Psoas muscle (tissue), 8 donors: ENCODE data around the gene BCL11B. TPM values are rescaled to one million over a fixed set of nuclear protein-coding genes. Genes with fewer than 3 reads are reported as not detected.

Experiments
- ATAC-seq, 4 donors: fragments of 200-7000 bp; cut with Tn5 transposase; one replicate each; pipeline ENCODE4 v1.9.1; 2020; ENCODE audit warnings: moderate library complexity in 3 of 4, mild to moderate bottlenecking in 2 of 4
- DNase-seq, 2 donors: peaks; one replicate each; pipeline ENCODE4 v3.0.0-alpha.2; 2020
- H3K27ac ChIP-seq: fragments of 200-600 bp; one replicate; pipeline ENCODE4 v1.8.0; 2022
- H3K27me3 ChIP-seq, 3 donors: fragments of 200-600 bp in 1 of 3; one replicate each; pipeline versions ENCODE4 v1.6.1 to v1.8.0; 2013 to 2022; ENCODE audit warnings: low read length in 2 of 3, mild to moderate bottlenecking in 2 of 3, moderate library complexity in 1 of 3; ENCODE audit not compliant: insufficient read depth in 3 of 3
- H3K36me3 ChIP-seq, 2 donors: fragments of 200-600 bp in 1 of 2; one replicate each; pipeline versions ENCODE4 v1.6.1 to v1.8.0; 2013 to 2022; ENCODE audit warnings: low read depth in 1 of 2, mild to moderate bottlenecking in 1 of 2, moderate library complexity in 1 of 2; ENCODE audit not compliant: insufficient read depth in 1 of 2
- H3K4me1 ChIP-seq: fragments of 200-600 bp; one replicate; pipeline ENCODE4 v1.8.0; 2022
- H3K4me3 ChIP-seq: fragments of 200-600 bp; one replicate; pipeline ENCODE4 v1.8.0; 2022; ENCODE audit warnings: mild to moderate bottlenecking
- H3K9me3 ChIP-seq: fragments of 200-600 bp; one replicate; pipeline ENCODE4 v1.8.0; 2022
- CTCF ChIP-seq: fragments of 200-600 bp; IDR thresholded peaks from one replicate; pipeline ENCODE4 v1.8.0; 2022; ENCODE audit warnings: antibody characterized with exemption
- WGBS, 3 donors: extraction: QIAGEN DNeasy Blood & Tissue Kit; methylation state at CpG; one replicate each; pipeline versions ENCODE4 v1.1.6 to v1.1.7; 2013; 5-methylcytosine and 5-hydroxymethylcytosine counted together
- intact Hi-C, 2 donors: fragments of 100-400 bp; cut with DNase I; formaldehyde crosslinking; loops; one replicate each; pipeline versions ENCODE4 v1.11.0 to v1.14.2; 2022
- long read RNA-seq, 2 donors: library from polyadenylated mRNA; unstranded; transcript quantifications; one replicate each; pipeline ENCODE4 v2.0.0, GENCODE V29; 2021
- polyA plus RNA-seq, 3 donors: library from polyadenylated mRNA; stranded (reverse); fragments of 200-250 nt; gene quantifications; one replicate each; pipeline ENCODE4 v1.2.3, GENCODE V29; 2013
- total RNA-seq, 4 donors: library from RNA; stranded (reverse); fragmentation: NEBNext Ultra II Directional in 2 of 4; extraction: Animal tissue kit (Norgen Biotek cat#: 25700) in 2 of 4; gene quantifications; one replicate each; pipeline versions ENCODE4 v1.2.1 to v1.2.4, GENCODE V29; 2021 to 2023
- donor health status: healthy with polysubstance abuse.
- donor health status: DM: no; HTN: no; CAD: no; lungs with moderate emphysema.
- donor health status: Bipolar disorder and iron deficiency.
- donor health status: healthy.
- donor health status: DM: yes; HTN: yes; CAD: no.
- donor health status: DM: no; HTN: no; CAD: no.
- donor health status: DM: no; HTN: no; CAD: no.
- donor health status: DM: yes; HTN: yes; CAD: no.

The BCL11B gene
- total RNA-seq (under 1 TPM in 3 of 4 donors, not detected in 1; 0.15 to 0.34 (median 0.17) TPM), polyA plus RNA-seq (under 1 TPM in 2 of 3 donors, not detected in 1; 0.01 to 0.03 TPM)
- long read RNA-seq, donor 1 = 0 reads
- long read RNA-seq, donor 2 = 0 reads

GRCh38 chr14:99271951-99272631 lies at the start of gene BCL11B:
BCL11B (minus strand) TSS chr14:99272197; CDS start chr14:99271218, 979 bp downstream.
- peak; percentile 17 to 59 (median 48) for ATAC-seq
- no peaks in the 10 kb centered on the region for H3K36me3 ChIP-seq
- peaks cover 13 to 94% (median 39%) of the 10 kb centered on the region in 3 donors for H3K27me3 ChIP-seq
- 0 to 1% (median 1%) methylated on average over 43 to 50 of the region's 50 CpGs for WGBS, 3 donors
- H3K4me3 ChIP-seq = peak within 1 kb of the TSS; percentile 58
- peak; percentile 35 to 66 for DNase-seq
- no peak within 1 kb of the TSS for H3K27ac ChIP-seq
- H3K9me3 ChIP-seq = no peaks in the 10 kb centered on the region
- intact Hi-C loops = no loop called here
- peak; percentile 18 for TF ChIP-seq CTCF
- peaks cover 12% of the 10 kb centered on the region for H3K4me1 ChIP-seq

GRCh38 chr14:99321236-99321925 lies 49.4 kb upstream of the BCL11B start:
- H3K9me3 ChIP-seq = no peaks in the 10 kb centered on the region
- H3K4me1 ChIP-seq = no peaks in the 10 kb centered on the region
- WGBS, 3 donors = 93 to 94% (median 94%) methylated on average over 16 of the region's 16 CpGs
- intact Hi-C loops = loop anchor here in 1 of 2 donors (5.0 kb wide), 1 partner anchor 91 kb away; no protein-coding TSS in a partner anchor
- H3K4me3 ChIP-seq = no peak overlapping the region
- TF ChIP-seq CTCF = no peak
- DNase-seq (no peak), ATAC-seq (no peak)
- peaks cover 0 to 12% (median 11%) of the 10 kb centered on the region in 3 donors for H3K27me3 ChIP-seq
- H3K36me3 ChIP-seq = no peaks in the 10 kb centered on the region
- no peak overlapping the region for H3K27ac ChIP-seq

- no peak for TF ChIP-seq CTCF
- intact Hi-C loops = loop anchor here in 1 of 2 donors (5.0 kb wide), 1 partner anchor 92 kb away; no protein-coding TSS in a partner anchor
Measured at GRCh38 chr14:99320621-99321235, 48.7 kb upstream of the BCL11B start.

GRCh38 chr14:99320105-99320572 lies 48.1 kb upstream of the BCL11B start:
- Histone ChIP-seq H3K36me3 (no peaks in the 10 kb centered on the region), H3K4me1 (no peaks in the 10 kb centered on the region), H3K27me3 (peaks cover 0 to 12% (median 11%) of the 10 kb centered on the region in 3 donors), H3K27ac (no peak overlapping the region), H3K9me3 (no peaks in the 10 kb centered on the region), H3K4me3 (no peak overlapping the region)
- DNase-seq = no peak
- peak; percentile 62 for TF ChIP-seq CTCF
- peak in 1 of 4 donors; percentile 49 for ATAC-seq
- intact Hi-C loops = loop anchor here in 1 of 2 donors (5.0 kb wide), 1 partner anchor 92 kb away; no protein-coding TSS in a partner anchor
- WGBS, 3 donors = 9 to 24% (median 16%) methylated on average over 16 to 23 of the region's 23 CpGs

More at GRCh38 chr14:99320621-99321235, 48.7 kb upstream of the BCL11B start:
- WGBS, 3 donors = 67 to 81% (median 72%) methylated on average over 20 to 27 of the region's 27 CpGs
- ATAC-seq = no peak
- no peaks in the 10 kb centered on the region for H3K9me3 ChIP-seq
- no peak overlapping the region for H3K4me3 ChIP-seq
- H3K36me3 ChIP-seq = no peaks in the 10 kb centered on the region
- no peak overlapping the region for H3K27ac ChIP-seq
- H3K27me3 ChIP-seq = peaks cover 0 to 12% (median 11%) of the 10 kb centered on the region in 3 donors
- no peak for DNase-seq
- H3K4me1 ChIP-seq = no peaks in the 10 kb centered on the region
